GM21390 (cell line): Measurements from ENCODE around the gene HDGF.
"Not testable (repeated sequence)": the region's sequence is repeated elsewhere in the genome, so short reads cannot be mapped to it uniquely, and the experiment has no call there.

Source experiments
- ATAC-seq: cut with Tn5 transposase; IDR thresholded peaks from one replicate; pipeline ENCODE4 v1.9.1; 2021; ENCODE audit not compliant: unreplicated experiment

The HDGF gene

DNA sequence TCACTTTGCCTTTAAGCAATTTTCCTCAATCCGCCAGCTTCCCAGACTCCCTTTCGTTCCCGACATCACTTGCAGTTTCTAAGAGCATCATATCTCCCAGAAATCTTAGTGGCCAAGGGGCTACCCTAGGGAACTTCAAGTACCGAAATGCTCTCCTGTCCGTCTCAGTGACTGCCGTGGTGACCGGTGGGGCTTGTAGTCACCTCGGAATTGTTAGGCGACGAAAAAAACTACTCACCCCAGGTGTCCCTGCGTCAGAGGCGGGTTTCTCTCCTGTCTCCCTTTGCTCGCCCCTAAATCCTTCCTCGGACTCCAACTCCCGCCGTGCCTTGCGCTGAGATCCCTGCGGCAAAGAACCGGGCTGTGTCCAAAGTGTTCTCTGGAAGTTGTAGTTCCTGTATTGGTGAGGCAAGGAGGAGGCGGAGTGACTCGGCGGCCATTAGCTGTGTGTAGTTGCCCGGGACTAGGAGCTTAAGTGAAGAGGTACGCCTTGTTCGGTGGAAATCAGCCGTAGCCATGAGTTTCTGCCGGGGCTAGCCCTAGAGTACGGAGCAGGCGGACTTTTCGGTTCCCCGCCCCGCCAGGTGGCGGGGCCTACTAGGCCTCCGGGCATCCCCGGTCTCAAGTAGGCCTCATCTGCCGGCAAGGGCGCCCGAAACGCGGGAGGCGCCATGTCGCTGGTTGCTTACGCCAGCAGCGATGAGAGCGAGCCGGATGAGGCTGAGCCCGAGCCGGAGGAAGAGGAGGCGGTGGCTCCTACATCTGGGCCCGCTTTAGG is 15.8 kb upstream of the HDGF start, which contains the start of gene PRCC:
PRCC (plus strand) TSS at position 435 of the 778 bp plus-strand sequence; CDS start at position 672, 237 bp downstream.
- ATAC-seq, result peak; percentile 84

DNA sequence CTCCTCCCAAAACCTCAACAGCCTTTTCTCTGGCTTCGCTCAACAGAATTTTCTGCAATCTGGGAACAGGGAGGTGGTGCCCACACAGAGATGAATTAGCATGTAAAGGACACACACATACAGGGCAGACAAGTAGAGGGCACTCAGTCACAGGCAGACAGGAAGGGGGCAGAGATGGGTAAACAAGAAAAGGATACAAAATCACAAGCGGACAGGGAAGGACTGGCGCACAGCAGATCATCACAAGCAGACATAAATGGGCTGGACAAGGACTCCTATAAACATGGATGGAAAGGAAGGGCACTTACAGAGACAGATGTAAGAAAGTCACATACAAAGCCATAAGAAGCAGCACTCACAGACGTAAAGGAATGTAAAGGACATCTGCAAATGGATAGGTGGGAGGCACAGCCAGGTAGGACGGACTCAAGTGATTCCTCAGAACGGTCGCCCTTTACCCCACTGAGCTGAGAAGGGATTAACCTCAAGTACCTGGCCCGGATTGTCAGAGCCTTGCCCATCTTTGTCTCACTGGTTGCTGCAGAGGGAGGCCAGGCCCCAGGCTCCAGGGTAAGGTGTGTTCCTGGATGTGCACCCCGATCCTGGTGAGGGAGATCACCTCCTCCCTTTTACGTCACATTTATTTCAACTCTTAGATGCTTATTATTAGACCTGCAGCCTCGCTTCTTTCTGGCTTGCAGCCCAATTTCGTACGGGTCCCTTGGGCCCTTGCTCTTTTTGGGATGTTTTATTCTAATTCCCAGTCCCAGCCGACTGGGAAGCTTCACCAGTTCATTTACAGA is 15.0 kb upstream of the HDGF start:
- peak; percentile 7 for ATAC-seq

GRCh38 chr1:156765666-156766065 is 14.2 kb upstream of the HDGF start:
- no peak for ATAC-seq

DNA sequence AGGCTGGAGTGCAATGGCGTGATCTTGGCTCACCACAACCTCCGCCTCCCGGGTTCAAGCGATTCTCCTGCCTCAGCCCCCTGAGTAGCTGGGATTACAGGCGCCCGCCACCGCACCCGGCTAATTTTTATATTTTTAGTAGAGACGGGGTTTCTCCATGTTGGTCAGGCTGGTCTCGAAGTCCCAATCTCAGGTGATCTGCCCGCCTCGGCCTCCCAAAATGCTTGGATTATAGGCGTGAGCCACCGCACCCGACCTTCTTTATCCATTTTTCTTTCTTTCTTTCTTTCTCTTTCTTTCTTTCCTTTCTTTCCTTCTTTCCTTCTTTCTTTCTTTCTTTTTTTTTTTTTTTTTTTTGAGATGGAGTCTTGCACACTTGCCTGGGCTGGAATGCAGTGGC is 13.7 kb upstream of the HDGF start:
- not testable (repeated sequence) for ATAC-seq

- no peak for ATAC-seq
Observed at GRCh38 chr1:156760796-156761104, 9.3 kb upstream of the HDGF start.

- ATAC-seq, result no peak
Observed at GRCh38 chr1:156760092-156760795, 8.8 kb upstream of the HDGF start.

- not testable (repeated sequence) for ATAC-seq
Observed at GRCh38 chr1:156757572-156758253, 6.2 kb upstream of the HDGF start.

DNA sequence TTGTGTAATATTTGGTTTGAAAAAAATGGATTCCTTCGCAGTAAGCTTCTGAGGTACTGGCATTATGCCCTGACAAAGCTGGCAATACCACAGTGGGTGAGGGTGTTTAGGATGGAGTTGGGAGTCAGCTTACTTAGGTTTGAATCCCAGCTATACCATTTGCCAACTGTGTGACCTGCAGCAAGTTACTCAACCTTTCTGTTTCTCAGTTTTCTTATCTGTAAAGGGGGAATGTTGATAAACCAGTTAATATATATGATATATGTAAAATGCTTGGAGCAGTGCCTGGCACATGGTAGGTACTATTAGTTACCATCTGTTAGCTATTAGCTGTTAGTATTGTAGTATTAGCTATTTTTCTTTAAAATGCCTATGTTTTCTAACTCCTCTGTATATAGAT is 4.9 kb upstream of the HDGF start:
- ATAC-seq, result no peak

GRCh38 chr1:156755527-156755950 is 4.1 kb upstream of the HDGF start:
- no peak for ATAC-seq

DNA sequence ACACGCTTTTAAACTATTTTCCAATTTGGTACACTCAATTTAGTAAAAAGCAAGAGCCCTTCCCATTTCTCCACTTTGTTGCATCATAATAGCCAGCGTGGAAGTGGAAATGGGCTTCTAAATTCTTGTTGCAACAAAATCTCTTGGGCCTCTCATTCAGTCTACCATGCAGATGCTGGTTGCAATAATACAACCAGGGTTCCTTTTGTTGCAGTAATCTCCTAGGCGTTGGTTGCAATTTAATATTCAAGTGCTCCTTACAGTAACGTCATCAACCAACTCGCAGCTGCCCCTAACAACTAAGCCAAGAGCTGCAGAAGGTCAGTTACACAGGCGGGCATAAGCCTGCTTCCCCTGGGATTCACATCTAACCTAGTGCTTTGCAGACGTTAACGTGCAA is 2.7 kb upstream of the HDGF start:
- no peak for ATAC-seq

DNA sequence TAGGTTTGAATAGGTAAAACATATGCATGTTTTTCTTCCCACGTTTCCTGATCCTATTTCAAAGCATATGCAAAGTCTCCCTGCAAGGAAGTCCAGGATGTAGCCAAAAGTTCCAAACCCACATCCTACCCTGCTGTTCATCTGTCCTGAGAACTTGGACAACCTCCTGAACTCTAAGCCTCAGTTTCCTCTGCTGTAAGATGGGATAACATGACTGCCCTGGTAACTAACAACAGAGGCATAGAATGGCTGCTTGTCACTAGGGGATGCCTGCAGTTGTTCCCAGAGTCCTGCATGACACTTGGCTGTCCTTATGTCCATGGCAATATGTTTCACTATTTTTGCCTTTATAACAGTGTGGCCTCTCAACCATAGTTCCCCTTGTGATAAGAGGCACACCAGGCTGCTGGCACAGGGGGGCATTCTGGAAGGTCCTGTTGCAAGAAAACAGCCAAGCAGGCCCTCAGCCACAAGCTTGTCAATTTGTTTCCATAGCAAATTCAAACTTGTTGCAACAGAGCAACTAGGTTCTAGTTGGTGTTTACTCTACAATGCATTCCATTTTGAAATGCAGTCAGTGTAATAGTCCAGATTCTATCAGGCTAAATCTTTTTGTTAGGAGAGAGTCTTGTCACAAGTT is 1.5 kb upstream of the HDGF start:
- no peak for ATAC-seq

DNA sequence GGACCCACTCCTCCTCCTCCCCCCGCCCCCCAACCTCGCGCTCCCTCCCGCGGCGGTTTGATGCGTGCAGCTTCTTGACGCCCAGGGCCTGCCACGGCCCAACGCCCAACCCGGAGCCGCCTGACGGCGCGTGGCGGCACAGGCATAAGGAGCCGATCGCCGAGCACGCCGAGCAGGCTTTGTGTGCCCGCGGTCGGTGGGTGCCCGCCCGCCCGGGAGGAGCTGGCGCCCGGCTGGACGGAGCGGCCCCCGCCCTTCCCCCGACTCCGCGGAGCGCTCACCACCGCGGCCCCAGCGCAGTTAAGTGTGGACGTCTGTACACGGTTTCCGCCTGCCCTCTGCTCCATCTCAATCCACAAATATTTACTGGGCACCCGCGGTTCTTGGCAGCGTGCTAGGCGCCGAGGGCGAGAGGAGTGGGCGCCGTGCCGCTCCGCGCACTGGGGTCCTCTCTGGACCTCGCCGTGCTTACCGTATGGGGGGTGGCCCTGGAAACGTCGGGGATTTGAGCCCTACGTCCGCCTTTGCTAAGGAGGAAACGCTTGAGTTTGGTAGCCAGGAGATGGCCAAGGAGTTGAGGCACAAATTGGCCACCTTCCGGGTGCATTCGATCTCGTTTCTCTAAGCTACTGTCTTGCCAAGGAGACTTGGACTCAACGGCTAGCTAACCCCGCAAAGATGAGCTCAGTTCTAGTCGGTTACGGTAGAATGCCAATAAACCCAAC is 444 bp upstream of the HDGF start:
- ATAC-seq, result peak; percentile 53

DNA sequence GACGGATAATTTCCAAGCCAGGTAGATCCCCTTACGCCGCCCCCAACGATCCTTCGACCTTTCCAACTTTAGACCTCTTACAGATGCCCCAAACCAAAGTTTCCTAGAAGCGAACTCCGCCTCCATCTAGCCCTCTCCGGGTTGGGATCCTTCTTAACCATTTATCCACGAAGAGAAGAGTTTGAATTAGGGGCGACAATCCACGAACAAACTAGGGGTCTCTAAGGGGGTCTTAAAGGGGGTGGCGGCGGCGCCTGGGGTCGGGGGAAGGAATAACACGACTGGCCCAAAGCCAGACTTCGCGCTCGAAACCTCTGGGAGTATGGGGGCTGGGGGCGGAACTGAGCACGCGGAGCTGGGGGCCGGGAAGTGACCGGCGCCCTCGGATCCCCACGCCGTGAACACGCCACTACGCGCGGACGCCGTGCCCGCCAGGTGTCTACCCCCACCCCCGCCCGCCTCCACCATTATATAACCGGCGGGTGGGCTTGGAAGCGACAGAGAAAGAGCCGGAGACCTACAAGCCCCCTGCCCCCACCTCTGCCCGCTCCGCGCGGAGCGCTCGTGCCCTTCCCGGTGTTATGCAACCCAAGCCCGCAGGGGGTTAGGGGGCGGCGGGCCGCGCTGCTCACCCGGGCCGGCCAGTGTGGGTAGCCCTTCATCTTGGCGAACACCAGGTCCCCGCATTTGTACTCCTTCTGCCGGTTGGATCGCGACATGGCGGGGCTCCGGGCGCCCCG is 594 bp downstream of the HDGF start:
- no peak for ATAC-seq

- ATAC-seq, result no peak
Observed at GRCh38 chr1:156750191-156750672, 1.2 kb downstream of the HDGF start.

GRCh38 chr1:156749419-156750118 is 1.9 kb downstream of the HDGF start:
- no peak for ATAC-seq

GRCh38 chr1:156748670-156749418 is 2.6 kb downstream of the HDGF start:
- no peak for ATAC-seq

DNA sequence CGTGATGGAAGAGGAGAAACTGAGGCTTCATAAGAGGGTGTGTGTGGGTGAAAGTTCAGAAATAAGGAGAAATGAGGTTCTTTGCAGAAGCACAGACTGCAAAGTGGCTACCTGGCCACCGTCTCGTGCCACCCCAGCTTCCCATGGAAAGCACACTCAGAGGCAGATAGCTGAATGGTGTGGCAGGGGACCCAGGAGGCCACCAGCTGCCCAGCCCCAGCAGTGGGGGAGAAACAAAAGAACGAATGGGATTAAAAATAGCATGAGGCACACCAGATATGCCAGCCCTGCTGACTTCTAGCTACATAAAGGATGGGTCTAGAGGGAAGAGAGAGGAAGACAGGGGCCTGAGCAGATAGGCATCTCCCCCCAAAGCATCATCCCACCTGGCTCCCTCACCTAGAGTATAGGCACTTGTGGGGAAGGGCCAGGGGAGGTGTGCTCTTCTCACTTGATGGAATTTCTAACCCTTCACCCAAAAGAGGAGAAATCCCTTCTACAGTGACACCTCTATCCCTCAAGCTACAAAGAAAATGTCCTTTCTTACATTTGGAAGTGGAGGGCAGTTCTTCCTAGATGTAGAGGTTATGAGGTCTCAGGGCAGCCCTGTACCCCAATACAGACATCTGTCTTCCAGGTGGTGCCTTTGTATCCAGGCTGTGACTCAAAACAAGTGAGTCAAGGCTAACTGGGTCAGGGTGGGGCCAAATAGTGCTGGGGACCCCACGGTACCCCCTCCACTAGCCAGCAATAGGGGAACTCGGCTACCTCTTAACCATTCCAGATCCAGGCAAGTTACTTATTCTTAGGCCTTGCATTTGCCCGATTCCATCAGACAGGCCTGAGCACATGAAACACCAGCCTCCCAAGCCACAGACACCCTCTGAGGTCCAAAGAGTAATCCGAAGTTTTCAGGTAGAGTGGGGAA is 3.5 kb downstream of the HDGF start:
- no peak for ATAC-seq
